Neural progenitor cell (in vitro differentiated cells): ENCODE measurements around the gene RELN. TPM values are rescaled to one million over a fixed set of nuclear protein-coding genes. Genes with fewer than 3 reads are reported as not detected.

Experiments used
- DNase-seq: peaks from one replicate; pipeline ENCODE4 v3.0.0-alpha.2; 2016; ENCODE audit warnings: low spot score
- H2AFZ ChIP-seq: fragments of 200-600 bp; sonication (generic); replicated peaks from 2 replicates; pipeline ENCODE4 v1.6.1; 2016; ENCODE audit warnings: antibody characterized with exemption
- H3F3A ChIP-seq: fragments of 200-600 bp; sonication (generic); 2 replicates; pipeline ENCODE4 v1.6.1; 2016; ENCODE audit warnings: antibody characterized with exemption, low read depth
- H3K27ac ChIP-seq: fragments of 200-600 bp; sonication (generic); 2 replicates; pipeline ENCODE4 v1.5.1; 2016; ENCODE audit warnings: mild to moderate bottlenecking
- H3K27me3 ChIP-seq: fragments of 200-600 bp; sonication (generic); 2 replicates; pipeline ENCODE4 v1.6.1; 2016; ENCODE audit warnings: mild to moderate bottlenecking, moderate library complexity
- H3K36me3 ChIP-seq: fragments of 200-600 bp; sonication (generic); 2 replicates; pipeline ENCODE4 v1.5.1; 2016
- H3K4me1 ChIP-seq: fragments of 200-600 bp; sonication (generic); 2 replicates; pipeline ENCODE4 v1.6.1; 2016; ENCODE audit warnings: mixed run types
- H3K4me2 ChIP-seq: fragments of 200-600 bp; sonication (generic); 2 replicates; pipeline ENCODE4 v1.6.1; 2016
- H3K4me3 ChIP-seq: fragments of 200-600 bp; sonication (generic); 2 replicates; pipeline ENCODE4 v1.5.1; 2016
- H3K79me2 ChIP-seq: fragments of 200-600 bp; sonication (generic); 2 replicates; pipeline ENCODE4 v1.6.1; 2016; ENCODE audit warnings: low read depth
- H3K9ac ChIP-seq: fragments of 200-600 bp; sonication (generic); 2 replicates; pipeline ENCODE4 v1.6.1; 2016
- H3K9me3 ChIP-seq: fragments of 200-600 bp; sonication (generic); 2 replicates; pipeline ENCODE4 v1.5.1; 2016; ENCODE audit warnings: low read depth
- H4K20me1 ChIP-seq: fragments of 200-600 bp; sonication (generic); 2 replicates; pipeline ENCODE4 v1.6.1; 2016; ENCODE audit warnings: low read depth
- H3K27ac Mint-ChIP-seq: 3 replicates; pipeline ENCODE4 v1.8.0; 2021; ENCODE audit warnings: mixed read lengths
- H3K27me3 Mint-ChIP-seq: 2 replicates; pipeline ENCODE4 v1.8.0; 2022; ENCODE audit warnings: low read depth, mild to moderate bottlenecking, inconsistent platforms, moderate library complexity, mixed read lengths; ENCODE audit not compliant: insufficient read depth
- H3K36me3 Mint-ChIP-seq: 3 replicates; pipeline ENCODE4 v1.8.0; 2021; ENCODE audit warnings: mixed read lengths
- H3K4me1 Mint-ChIP-seq: 3 replicates; pipeline ENCODE4 v1.8.0; 2021; ENCODE audit warnings: mixed read lengths
- H3K4me3 Mint-ChIP-seq: 3 replicates; pipeline ENCODE4 v1.8.0; 2021; ENCODE audit warnings: mild to moderate bottlenecking, moderate library complexity, mixed read lengths
- H3K9me3 Mint-ChIP-seq: 3 replicates; pipeline ENCODE4 v1.8.0; 2020; ENCODE audit warnings: mixed read lengths
- CTCF ChIP-seq: fragments of 200-600 bp; sonication (generic); IDR thresholded peaks from 2 replicates; pipeline ENCODE4 v1.5.1; 2017; ENCODE audit warnings: antibody characterized with exemption, mild to moderate bottlenecking
- EZH2 ChIP-seq: fragments of 200-600 bp; sonication (generic); IDR thresholded peaks from 2 replicates; pipeline ENCODE4 v1.6.1; 2017; ENCODE audit warnings: antibody characterized with exemption, mild to moderate bottlenecking, moderate library complexity
- EZH2phosphoT487 ChIP-seq: fragments of 200-600 bp; sonication (generic); IDR thresholded peaks from 2 replicates; pipeline ENCODE4 v1.6.1; 2017; ENCODE audit warnings: antibody characterized with exemption
- total RNA-seq: library from RNA; depleted of rRNA; stranded (reverse); fragments of >200 nt; gene quantifications from 2 replicates; pipeline ENCODE4 v1.2.3, GENCODE V29; 2015; ENCODE audit warnings: low replicate concordance

The RELN gene
- total RNA-seq, 1 donor from 2014 or later = 0.02 TPM

- Histone ChIP-seq H2AFZ (no peak overlapping the region), H3K9me3 (peaks cover 4% of the 10 kb centered on the region), H3K79me2 (no peaks in the 10 kb centered on the region), H3K9ac (no peak overlapping the region), H3K27me3 (no peaks in the 10 kb centered on the region), H3K36me3 (no peaks in the 10 kb centered on the region), H3K4me3 (no peak overlapping the region), H3K4me2 (no peak overlapping the region), H3F3A (no peaks in the 10 kb centered on the region), H4K20me1 (no peaks in the 10 kb centered on the region), H3K27ac (no peak overlapping the region), H3K4me1 (no peaks in the 10 kb centered on the region)
- no peak overlapping the region for H3K4me3 Mint-ChIP-seq
- no peaks in the 10 kb centered on the region for H3K4me1 Mint-ChIP-seq
- no peaks in the 10 kb centered on the region for H3K36me3 Mint-ChIP-seq
- TF ChIP-seq EZH2 = no peak
- no peak for TF ChIP-seq EZH2phosphoT487
- TF ChIP-seq CTCF = no peak
- no peak for DNase-seq
- no peaks in the 10 kb centered on the region for H3K27me3 Mint-ChIP-seq
- no peaks in the 10 kb centered on the region for H3K9me3 Mint-ChIP-seq
- no peak overlapping the region for H3K27ac Mint-ChIP-seq
Measured at GRCh38 chr7:103735377-103735776, 254.1 kb downstream of the RELN start.

GRCh38 chr7:103731169-103731568 is 258.3 kb downstream of the RELN start:
- TF ChIP-seq EZH2 (no peak), EZH2phosphoT487 (no peak), CTCF (no peak)
- no peak for DNase-seq
- Histone ChIP-seq H2AFZ (no peak overlapping the region), H3K79me2 (no peaks in the 10 kb centered on the region), H3K27ac (no peak overlapping the region), H3K36me3 (no peaks in the 10 kb centered on the region), H3K9ac (no peak overlapping the region), H3K4me1 (no peaks in the 10 kb centered on the region), H3F3A (no peaks in the 10 kb centered on the region), H3K4me2 (no peak overlapping the region), H4K20me1 (no peaks in the 10 kb centered on the region), H3K9me3 (no peaks in the 10 kb centered on the region), H3K4me3 (no peak overlapping the region), H3K27me3 (no peaks in the 10 kb centered on the region)
- Mint-ChIP-seq H3K4me3 (no peak overlapping the region), H3K27me3 (no peaks in the 10 kb centered on the region), H3K4me1 (peaks cover 5% of the 10 kb centered on the region), H3K9me3 (no peaks in the 10 kb centered on the region), H3K36me3 (no peaks in the 10 kb centered on the region), H3K27ac (no peak overlapping the region)

GRCh38 chr7:103729026-103729425 is 260.4 kb downstream of the RELN start:
- Mint-ChIP-seq H3K27ac (no peak overlapping the region), H3K27me3 (no peaks in the 10 kb centered on the region), H3K9me3 (no peaks in the 10 kb centered on the region), H3K4me3 (no peak overlapping the region), H3K4me1 (peaks cover 5% of the 10 kb centered on the region), H3K36me3 (no peaks in the 10 kb centered on the region)
- no peaks in the 10 kb centered on the region for H3K79me2 ChIP-seq
- H3K27ac ChIP-seq = no peak overlapping the region
- no peaks in the 10 kb centered on the region for H3K9me3 ChIP-seq
- no peaks in the 10 kb centered on the region for H3K4me1 ChIP-seq
- no peak for DNase-seq
- no peak overlapping the region for H2AFZ ChIP-seq
- no peaks in the 10 kb centered on the region for H3F3A ChIP-seq
- H4K20me1 ChIP-seq = no peaks in the 10 kb centered on the region
- no peak overlapping the region for H3K4me3 ChIP-seq
- H3K36me3 ChIP-seq = no peaks in the 10 kb centered on the region
- no peaks in the 10 kb centered on the region for H3K27me3 ChIP-seq
- TF ChIP-seq EZH2phosphoT487 = no peak
- no peak for TF ChIP-seq CTCF
- no peak for TF ChIP-seq EZH2
- no peak overlapping the region for H3K9ac ChIP-seq
- no peak overlapping the region for H3K4me2 ChIP-seq
